GM15510 (cell line): Measurements from ENCODE around the gene LAMA5.

Source experiments
- POLR2A ChIP-seq: IDR thresholded peaks from 3 replicates; pipeline ENCODE4 v1.6.1; 2011; ENCODE audit warnings: borderline replicate concordance; ENCODE audit not compliant: insufficient read length; ENCODE audit errors: extremely low read depth

The LAMA5 gene

DNA sequence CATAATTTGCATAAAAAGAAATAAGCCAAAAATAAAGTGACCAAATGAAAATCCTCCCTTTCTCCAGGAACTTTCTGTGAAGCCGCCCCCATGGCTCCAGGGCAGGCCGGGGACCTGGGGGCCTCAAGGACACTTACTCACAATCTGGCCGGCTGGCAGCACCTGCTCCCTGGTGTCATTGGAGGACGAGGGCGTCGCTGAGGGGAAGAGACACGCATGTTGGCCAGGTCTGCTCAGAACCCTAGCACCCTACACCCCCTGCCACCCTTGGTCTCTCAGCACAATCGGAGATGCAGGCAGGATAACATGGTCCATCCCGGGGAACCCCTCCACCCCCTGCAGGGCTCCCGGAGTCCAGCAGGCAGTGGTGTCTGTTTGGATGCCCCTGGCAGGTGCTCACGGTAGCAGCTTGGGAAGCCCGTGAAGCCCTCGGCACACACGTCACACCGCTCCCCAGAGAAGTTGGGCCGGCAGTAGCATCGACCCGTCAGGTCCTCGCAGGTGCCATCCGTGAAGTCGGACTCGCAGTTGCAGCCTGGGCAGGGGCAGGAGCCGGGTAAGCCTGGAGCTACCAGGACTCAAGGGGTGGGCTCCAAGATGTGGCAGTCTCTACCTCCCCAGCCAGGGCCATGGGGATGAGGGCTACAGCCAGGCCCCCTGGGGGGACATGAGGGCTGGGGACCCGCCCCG lies 21.3 kb downstream of the LAMA5 start:
- TF ChIP-seq POLR2A, result no peak

DNA sequence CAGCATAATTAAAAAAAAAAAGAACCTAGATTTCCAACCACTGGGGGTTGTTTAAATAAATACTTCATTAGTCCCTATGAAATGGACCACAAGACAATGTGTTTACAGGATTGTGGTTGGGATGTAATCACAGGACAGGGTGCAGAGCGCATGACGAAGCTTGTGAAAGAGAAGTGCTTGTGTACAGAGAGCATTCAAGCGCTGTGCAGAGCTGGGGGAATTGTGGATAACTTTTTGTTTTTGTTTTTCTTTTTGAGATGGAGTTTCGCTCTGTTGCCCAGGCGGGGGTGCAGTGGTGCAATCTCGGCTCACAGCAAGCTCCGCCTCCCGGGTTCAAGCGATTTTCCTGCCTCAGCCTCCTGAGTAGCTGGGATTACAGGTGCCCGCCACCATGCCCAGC lies 22.3 kb downstream of the LAMA5 start:
- no peak for TF ChIP-seq POLR2A

DNA sequence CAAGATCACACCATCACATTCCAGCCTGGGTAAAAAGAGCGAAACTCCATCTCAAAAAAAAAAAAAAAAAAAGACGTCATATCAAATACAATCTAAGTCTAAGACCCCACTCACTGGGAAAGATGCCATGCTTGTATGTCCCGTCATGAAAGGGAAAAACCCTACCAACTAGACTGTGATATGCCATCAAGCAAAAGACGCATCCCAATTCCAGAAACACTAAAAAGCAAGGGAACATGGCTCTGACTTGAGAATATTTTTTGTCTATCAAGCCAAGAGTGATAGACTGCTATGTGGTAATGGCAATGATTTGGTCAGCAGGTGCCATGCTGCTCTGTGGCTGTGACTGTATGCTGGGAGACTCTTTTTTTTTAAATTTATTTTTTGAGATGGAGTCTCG lies 23.0 kb downstream of the LAMA5 start:
- no peak for TF ChIP-seq POLR2A

DNA sequence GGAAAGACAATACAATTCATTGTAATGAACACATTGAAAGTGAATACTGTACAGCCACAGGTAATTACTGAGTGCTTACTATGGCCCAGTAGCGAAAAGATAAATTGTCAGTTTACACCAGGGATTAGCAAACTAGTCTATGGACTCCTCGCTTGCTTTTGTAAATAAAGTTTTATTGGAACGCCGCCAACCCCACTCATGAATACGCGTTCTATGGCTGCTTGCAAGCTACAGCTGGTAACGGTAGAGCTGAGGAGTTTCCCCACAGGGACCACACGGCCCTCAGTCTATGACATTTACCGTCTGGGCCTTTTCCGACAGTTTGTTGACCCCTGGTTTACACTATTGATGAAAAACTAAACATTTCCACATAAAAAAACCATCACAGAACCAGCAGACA lies 24.2 kb downstream of the LAMA5 start:
- no peak for TF ChIP-seq POLR2A

DNA sequence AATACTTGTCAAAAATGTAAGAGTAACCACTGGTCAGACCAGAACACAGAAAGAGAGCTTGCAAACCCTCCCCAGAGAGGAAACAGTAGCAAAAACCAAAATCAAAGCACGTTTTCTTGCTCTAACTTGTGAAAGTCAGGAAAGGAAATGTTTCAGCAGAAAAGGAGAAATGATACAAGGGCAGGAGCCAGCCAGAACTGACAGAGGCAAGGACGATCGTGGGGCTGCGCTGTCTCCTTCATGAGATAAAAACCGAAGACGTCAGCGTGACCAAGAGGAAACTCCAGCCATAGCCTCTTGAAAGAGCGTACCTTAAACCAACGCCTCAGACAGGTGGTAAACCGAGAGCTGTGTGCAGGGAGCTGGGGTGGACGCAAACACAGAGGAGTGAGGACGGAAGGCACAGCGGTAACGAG lies 27.5 kb downstream of the LAMA5 start:
- TF ChIP-seq POLR2A, result peak; percentile 22

- no peak for TF ChIP-seq POLR2A
These were observed 28.9 kb downstream of the LAMA5 start for GRCh38 chr20:62338294-62338620.

GRCh38 chr20:62337558-62338293 lies 29.4 kb downstream of the LAMA5 start:
- TF ChIP-seq POLR2A, result no peak

DNA sequence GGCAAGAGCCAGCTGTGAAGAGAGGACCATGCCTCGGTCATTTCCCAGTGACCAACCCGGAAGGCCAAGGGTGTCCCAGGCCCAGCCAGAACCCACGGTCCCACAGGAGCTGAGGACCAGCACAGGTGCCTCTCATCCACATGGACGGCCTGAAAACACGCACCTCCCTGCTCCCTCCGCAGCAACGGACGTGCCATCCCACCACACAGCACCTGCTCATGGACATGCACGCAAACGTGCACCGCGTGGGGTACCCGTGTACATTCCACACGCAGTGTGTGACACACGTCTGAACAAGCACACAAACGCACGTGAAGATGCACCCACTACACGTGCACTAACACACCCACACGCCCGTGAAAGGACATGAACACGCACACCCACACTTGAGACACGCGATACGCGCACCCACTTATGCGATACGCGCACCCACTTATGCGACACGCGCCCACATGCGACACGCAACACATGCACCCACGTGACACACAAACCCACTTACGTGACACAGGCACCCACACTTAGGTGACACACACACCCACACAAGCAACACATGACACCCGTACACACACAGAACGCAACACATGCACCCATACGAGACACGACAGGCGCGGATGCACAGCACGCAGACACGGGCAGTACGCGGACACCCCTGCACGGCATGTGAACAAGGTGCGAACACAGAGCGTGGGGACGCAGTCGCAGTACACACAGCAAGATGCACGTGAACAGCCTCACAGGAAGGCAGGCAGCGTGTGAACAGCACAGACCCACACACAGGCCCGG lies 30.1 kb downstream of the LAMA5 start:
- TF ChIP-seq POLR2A, result no peak

DNA sequence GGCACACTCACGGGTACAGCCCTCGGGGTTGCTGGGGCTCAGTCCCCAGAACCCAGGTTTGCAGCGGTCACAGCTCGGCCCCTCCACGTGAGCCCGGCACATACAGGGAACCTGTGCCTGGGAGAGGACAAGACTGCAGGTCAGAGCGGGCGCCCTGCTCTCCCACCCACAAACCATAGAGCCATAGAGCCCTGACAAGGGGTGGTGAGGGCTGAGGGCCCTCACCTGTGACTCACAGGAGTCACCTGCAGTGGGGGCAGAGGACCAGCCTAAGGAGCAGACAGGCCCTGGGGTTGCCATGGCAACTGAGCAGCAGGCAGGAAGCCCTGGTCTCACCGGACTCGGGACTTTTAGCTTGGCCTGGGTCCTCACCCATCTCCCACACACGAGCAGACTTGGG lies 30.8 kb downstream of the LAMA5 start:
- no peak for TF ChIP-seq POLR2A

GRCh38 chr20:62335532-62335931 lies 31.6 kb downstream of the LAMA5 start:
- no peak for TF ChIP-seq POLR2A

- TF ChIP-seq POLR2A, result no peak
These were observed 32.2 kb downstream of the LAMA5 start for GRCh38 chr20:62334881-62335280.

DNA sequence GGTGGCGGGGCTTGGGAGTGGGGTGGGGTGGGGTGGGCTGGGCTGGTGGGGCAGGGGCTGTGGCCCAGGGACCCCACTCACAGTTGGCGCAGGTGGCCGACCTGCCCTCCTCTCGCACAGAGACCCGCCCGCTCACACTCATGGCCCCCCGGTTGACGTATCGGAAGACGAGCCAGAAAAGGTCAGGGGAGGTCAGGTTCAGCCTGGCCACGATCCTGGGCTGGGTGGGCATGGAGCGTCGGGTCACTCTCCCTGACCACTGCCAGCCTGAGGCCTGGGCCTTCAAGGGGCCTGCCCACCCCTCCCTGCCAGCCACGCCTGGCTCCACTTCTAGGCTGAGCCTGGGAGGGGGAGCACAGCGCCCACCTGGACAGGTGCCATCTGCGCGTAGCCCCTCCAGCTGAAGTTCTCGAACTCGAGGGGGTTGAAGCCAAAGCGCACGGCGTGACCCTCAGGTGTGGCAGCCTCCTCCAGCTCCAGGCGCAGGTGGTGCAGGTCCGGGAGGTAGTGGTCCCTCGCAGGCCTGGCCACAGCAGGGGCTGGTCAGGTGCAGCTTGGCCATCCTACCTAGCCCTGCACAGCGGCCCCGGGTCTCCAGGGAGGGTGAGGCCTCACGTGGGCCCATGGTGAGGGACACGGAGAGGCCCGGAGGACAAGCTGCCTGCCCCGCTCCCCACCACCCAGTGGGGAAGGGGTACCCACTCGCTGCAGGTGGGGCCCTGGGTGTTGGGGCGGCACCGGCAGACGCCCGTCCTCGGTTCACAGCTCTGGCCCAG lies 33.1 kb downstream of the LAMA5 start:
- no peak for TF ChIP-seq POLR2A

GRCh38 chr20:62332989-62333819 lies 33.9 kb downstream of the LAMA5 start:
- TF ChIP-seq POLR2A, result no peak

- TF ChIP-seq POLR2A, result no peak
These were observed 34.7 kb downstream of the LAMA5 start for GRCh38 chr20:62332421-62332820.
